GM19468 (cell line): ENCODE data around the gene S1PR1.
"Not testable (repeated sequence)": the region's sequence is repeated elsewhere in the genome, so short reads cannot be mapped to it uniquely, and the experiment has no call there.

Source experiments
- ATAC-seq: cut with Tn5 transposase; IDR thresholded peaks from one replicate; pipeline ENCODE4 v1.9.1; 2021; ENCODE audit warnings: mild to moderate bottlenecking, moderate library complexity, moderate number of reproducible peaks; ENCODE audit not compliant: unreplicated experiment; ENCODE audit errors: extremely low read depth

The S1PR1 gene

GRCh38 chr1:101219924-101220870 is 16.6 kb upstream of the S1PR1 start:
- no peak for ATAC-seq

GRCh38 chr1:101220906-101221305 is 15.9 kb upstream of the S1PR1 start:
- ATAC-seq, result no peak

- peak; percentile 92 for ATAC-seq
Observed at GRCh38 chr1:101221945-101222429, 14.8 kb upstream of the S1PR1 start.

GRCh38 chr1:101227837-101228236 is 9.0 kb upstream of the S1PR1 start:
- ATAC-seq, result no peak

- no peak for ATAC-seq
Observed at GRCh38 chr1:101228424-101229134, 8.2 kb upstream of the S1PR1 start.

- ATAC-seq, result not testable (repeated sequence)
Observed at GRCh38 chr1:101232182-101232581, 4.6 kb upstream of the S1PR1 start.

- no peak for ATAC-seq
Observed at GRCh38 chr1:101233495-101233894, 3.3 kb upstream of the S1PR1 start.

- ATAC-seq, result no peak
Observed at GRCh38 chr1:101235216-101235695, 1.6 kb upstream of the S1PR1 start.

GRCh38 chr1:101235696-101236515 is 913 bp upstream of the S1PR1 start:
- ATAC-seq, result peak; percentile 22

- no peak for ATAC-seq
Observed at GRCh38 chr1:101237229-101237837, 514 bp downstream of the S1PR1 start.

- ATAC-seq, result no peak
Observed at GRCh38 chr1:101238031-101238628, 1.3 kb downstream of the S1PR1 start.

GRCh38 chr1:101238681-101239094 is 1.9 kb downstream of the S1PR1 start:
- ATAC-seq, result no peak

GRCh38 chr1:101239095-101240040 is 2.5 kb downstream of the S1PR1 start:
- no peak for ATAC-seq

- ATAC-seq, result no peak
Observed at GRCh38 chr1:101240041-101240430, 3.2 kb downstream of the S1PR1 start.

- no peak for ATAC-seq
Observed at GRCh38 chr1:101241485-101242225, 4.8 kb downstream of the S1PR1 start.

GRCh38 chr1:101242324-101243050 is 5.7 kb downstream of the S1PR1 start:
- ATAC-seq, result no peak

- ATAC-seq, result no peak
Observed at GRCh38 chr1:101243751-101244150, 6.9 kb downstream of the S1PR1 start.
